Panc1 (cell line): Measurements from ENCODE around the gene RASGEF1B. TPM values are rescaled to one million over a fixed set of nuclear protein-coding genes. Genes with fewer than 3 reads are reported as not detected.

ENCODE experiments used
- ATAC-seq: fragments of 200-7000 bp; cut with Tn5 transposase; 2 replicates; pipeline ENCODE4 v1.9.1; 2020; ENCODE audit warnings: mild to moderate bottlenecking, moderate library complexity
- BruUV-seq: library from RNA; stranded (reverse); fragments of 400-500 nt; replicated peaks from 2 replicates; lab custom pipeline; 2021; lab: Mats Ljungman, UMichigan
- CTCF ChIA-PET: fragments of 300-600 bp; sonication (Branson Sonifier 250); formaldehyde crosslinking; loops from one replicate; lab custom pipeline; 2022; ENCODE audit warnings: antibody characterized with exemption; lab: Charles Lee
- POLR2A ChIA-PET: fragments of 300-600 bp; sonication (Branson Sonifier 250); formaldehyde crosslinking; loops from one replicate; lab custom pipeline; 2022; ENCODE audit warnings: antibody characterized with exemption; lab: Charles Lee
- DNase-seq: peaks from one replicate; pipeline ENCODE4 v3.0.0-alpha.2; 2010; ENCODE audit warnings: low read depth, low spot score
- H3K27ac ChIP-seq: 2 replicates; pipeline ENCODE4 v1.5.1; 2011; ENCODE audit warnings: mild to moderate bottlenecking, low read length, inconsistent platforms
- H3K27me3 ChIP-seq: fragments of 200-500 bp; sonication (Bioruptor generic); 2 replicates; pipeline ENCODE4 v1.6.0; 2014; ENCODE audit warnings: low read length, inconsistent platforms; ENCODE audit not compliant: control insufficient read depth, insufficient read depth
- H3K36me3 ChIP-seq: fragments of 200-500 bp; sonication (Bioruptor generic); 2 replicates; pipeline ENCODE4 v1.5.1; 2014; ENCODE audit warnings: inconsistent platforms, mild to moderate bottlenecking, low read length, moderate library complexity; ENCODE audit not compliant: control insufficient read depth, insufficient read depth
- H3K4me1 ChIP-seq: 2 replicates; pipeline ENCODE4 v1.5.1; 2011; ENCODE audit warnings: inconsistent platforms, mild to moderate bottlenecking, low read length, moderate library complexity; ENCODE audit not compliant: control insufficient read depth, insufficient read depth
- H3K4me3 ChIP-seq, 2 experiments: 2 replicates each; pipeline ENCODE4 v1.5.1; 2011 to 2012; ENCODE audit warnings: low read depth in 2 of 2, low read length in 2 of 2, mild to moderate bottlenecking in 2 of 2, inconsistent platforms in 1 of 2, moderate library complexity in 1 of 2
- H3K9me3 ChIP-seq: fragments of 200-500 bp; sonication (Bioruptor generic); 2 replicates; pipeline ENCODE4 v1.5.1; 2014; ENCODE audit warnings: low read depth, mild to moderate bottlenecking, inconsistent platforms, low read length, moderate library complexity; ENCODE audit not compliant: control insufficient read depth, insufficient read depth
- CTCF ChIP-seq: fragments of 450-650 bp; IDR thresholded peaks from 2 replicates; pipeline ENCODE4 v1.5.1; 2017; ENCODE audit warnings: mild to moderate bottlenecking
- POLR2AphosphoS5 ChIP-seq: IDR thresholded peaks from 2 replicates; pipeline ENCODE4 v1.6.1; 2012; ENCODE audit warnings: mild to moderate bottlenecking, low read depth, low read length, moderate library complexity
- REST ChIP-seq, 2 experiments: IDR thresholded peaks; 2 replicates each; pipeline ENCODE4 v1.6.1; 2011 to 2012; ENCODE audit warnings: low read depth in 2 of 2, control low read depth in 1 of 2, low read length in 1 of 2, mild to moderate bottlenecking in 1 of 2, moderate library complexity in 1 of 2; ENCODE audit not compliant: insufficient read depth in 1 of 2
- SIN3A ChIP-seq: IDR thresholded peaks from 2 replicates; pipeline ENCODE4 v1.6.1; 2012; ENCODE audit warnings: low read depth, mild to moderate bottlenecking, low read length, moderate library complexity, borderline replicate concordance; ENCODE audit not compliant: insufficient read depth
- TCF7L2 ChIP-seq: IDR thresholded peaks from 2 replicates; pipeline ENCODE4 v1.6.1; 2011; ENCODE audit warnings: mild to moderate bottlenecking, low read depth, low read length, inconsistent platforms
- in situ Hi-C: cut with HindIII; loops from 2 replicates; pipeline ENCODE4 v1.10.0; 2016; ENCODE audit warnings: low sequenced_read_pairs, low pct_unique_long_range_greater_than_20kb
- intact Hi-C: fragments of 100-400 bp; cut with micrococcal nuclease; formaldehyde crosslinking; loops from one replicate; pipeline ENCODE4 v1.10.0; 2022; ENCODE audit not compliant: unreplicated experiment
- total RNA-seq: library from RNA; stranded (reverse); gene quantifications from one replicate; pipeline ENCODE4 v1.2.1, GENCODE V29; 2021; ENCODE audit not compliant: unreplicated experiment

Gene RASGEF1B
- total RNA-seq, 1 experiment from 2014 or later = not detected

GRCh38 chr4:81459228-81459627, 12.5 kb downstream of the RASGEF1B start:
- no peaks in the 10 kb centered on the region for H3K4me1 ChIP-seq
- no peak overlapping the region for H3K27ac ChIP-seq
- TF ChIP-seq REST (IDR thresholded peaks at IDR 0.05; ENCODE audit: insufficient read depth in 1 of 2, low read depth in 2 of 2, low read length in 1 of 2) = no peak
- no peak for TF ChIP-seq SIN3A
- no peak for TF ChIP-seq CTCF
- no peak for TF ChIP-seq TCF7L2
- no peak for TF ChIP-seq POLR2AphosphoS5
- ChIA-PET POLR2A (no interaction called here), CTCF (no interaction called here)
- intact Hi-C loops (no loop called here), in situ Hi-C loops (no loop called here)
- no peak overlapping the region for H3K4me3 ChIP-seq
- ATAC-seq = no peak
- BruUV-seq = no TSS peak
- no peak for DNase-seq
- no peaks in the 10 kb centered on the region for H3K9me3 ChIP-seq
- H3K27me3 ChIP-seq = no peaks in the 10 kb centered on the region
- H3K36me3 ChIP-seq = no peaks in the 10 kb centered on the region

- in situ Hi-C loops = no loop called here
- no peaks in the 10 kb centered on the region for H3K9me3 ChIP-seq
- TF ChIP-seq CTCF (no peak), REST (IDR thresholded peaks at IDR 0.05; ENCODE audit: insufficient read depth in 1 of 2, low read depth in 2 of 2, low read length in 1 of 2) (no peak), TCF7L2 (no peak), POLR2AphosphoS5 (no peak), SIN3A (no peak)
- no peak for ATAC-seq
- ChIA-PET CTCF (no interaction called here), POLR2A (no interaction called here)
- no peak for DNase-seq
- H3K4me1 ChIP-seq = no peaks in the 10 kb centered on the region
- H3K27ac ChIP-seq = no peak overlapping the region
- no TSS peak for BruUV-seq
- H3K36me3 ChIP-seq = no peaks in the 10 kb centered on the region
- intact Hi-C loops = no loop called here
- H3K4me3 ChIP-seq = no peak overlapping the region
- no peaks in the 10 kb centered on the region for H3K27me3 ChIP-seq
Measured at GRCh38 chr4:81457921-81458520, 13.7 kb downstream of the RASGEF1B start.
